Activated gamma-delta T cell treated with Interleukin-2 at 50 U/mL for 16 hours (primary cell): Measurements from ENCODE around the gene MGAT4B.

Source experiments
- DNase-seq: peaks from one replicate; pipeline ENCODE4 v3.0.0-alpha.2; 2020

The MGAT4B gene

GRCh38 chr5:179825655-179826182 is 19.1 kb upstream of the MGAT4B start:
- DNase-seq: no peak

DNA sequence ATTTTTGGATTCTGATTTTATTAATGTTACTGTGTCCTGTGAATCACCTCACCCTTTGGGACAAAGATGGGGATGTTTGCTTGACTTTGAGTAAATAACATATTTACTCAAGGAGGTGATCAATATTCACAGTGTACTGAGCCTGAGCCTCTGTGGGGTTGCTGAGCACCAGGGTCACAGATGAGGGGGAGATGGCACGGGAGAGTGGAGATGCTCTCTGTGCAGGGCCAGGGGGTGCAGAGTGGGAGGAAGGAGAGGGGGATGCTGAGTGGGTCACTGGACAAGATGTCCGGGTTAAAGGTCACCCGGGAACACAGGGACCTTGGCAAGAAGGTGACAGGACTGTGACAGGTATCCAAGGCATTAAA is 18.1 kb upstream of the MGAT4B start:
- DNase-seq: no peak

DNA sequence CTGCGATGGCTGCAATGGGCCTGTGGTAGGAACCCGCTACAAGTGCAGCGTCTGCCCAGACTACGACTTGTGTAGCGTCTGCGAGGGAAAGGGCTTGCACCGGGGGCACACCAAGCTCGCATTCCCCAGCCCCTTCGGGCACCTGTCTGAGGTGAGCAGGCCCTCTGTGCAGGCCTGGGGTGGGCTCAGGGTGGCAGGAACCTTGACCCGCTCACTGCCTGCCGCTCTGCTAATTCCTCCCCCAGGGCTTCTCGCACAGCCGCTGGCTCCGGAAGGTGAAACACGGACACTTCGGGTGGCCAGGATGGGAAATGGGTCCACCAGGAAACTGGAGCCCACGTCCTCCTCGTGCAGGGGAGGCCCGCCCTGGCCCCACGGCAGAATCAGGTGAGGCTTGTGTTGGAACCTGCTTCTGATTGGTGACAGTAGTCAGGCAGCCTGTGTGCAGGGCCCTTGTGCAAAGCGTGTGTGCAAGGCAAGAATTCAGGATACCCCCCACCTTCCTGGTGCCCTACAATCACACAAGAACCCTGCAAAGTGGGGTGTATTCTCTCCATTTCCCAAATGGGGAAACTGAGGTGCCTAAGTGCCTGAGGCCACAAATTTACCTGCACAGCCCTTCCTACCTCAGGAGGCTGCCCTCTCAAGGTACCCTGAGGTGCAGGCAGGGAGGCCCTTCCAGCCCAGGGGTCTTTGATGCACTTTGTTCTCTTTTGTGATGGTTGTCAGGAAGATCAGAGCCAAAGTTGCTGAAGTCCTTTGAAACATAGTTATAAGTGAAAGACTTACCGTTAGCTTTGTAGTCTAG is 17.5 kb upstream of the MGAT4B start:
- no peak for DNase-seq

GRCh38 chr5:179822444-179822990 is 15.9 kb upstream of the MGAT4B start:
- DNase-seq: no peak

DNA sequence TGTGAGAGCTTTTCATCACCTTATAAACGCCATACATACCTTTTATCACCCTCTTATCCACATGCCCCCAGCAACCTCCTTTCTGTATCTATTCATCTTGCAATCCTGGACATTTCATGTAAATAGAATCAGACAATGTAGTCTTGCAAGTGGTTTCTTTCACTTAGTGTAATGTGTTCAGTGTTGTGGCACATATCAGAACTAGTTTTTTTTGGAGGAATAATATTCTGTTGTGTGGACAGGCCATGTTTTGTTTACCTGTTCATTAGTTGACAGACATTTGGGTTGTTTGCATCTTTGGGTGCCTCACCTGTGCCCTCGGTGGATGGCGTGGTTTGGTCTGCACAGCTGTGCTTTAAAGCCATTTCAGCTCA is 15.4 kb upstream of the MGAT4B start:
- DNase-seq: no peak

GRCh38 chr5:179821298-179822058 is 14.8 kb upstream of the MGAT4B start:
- DNase-seq: peak; percentile 88

DNA sequence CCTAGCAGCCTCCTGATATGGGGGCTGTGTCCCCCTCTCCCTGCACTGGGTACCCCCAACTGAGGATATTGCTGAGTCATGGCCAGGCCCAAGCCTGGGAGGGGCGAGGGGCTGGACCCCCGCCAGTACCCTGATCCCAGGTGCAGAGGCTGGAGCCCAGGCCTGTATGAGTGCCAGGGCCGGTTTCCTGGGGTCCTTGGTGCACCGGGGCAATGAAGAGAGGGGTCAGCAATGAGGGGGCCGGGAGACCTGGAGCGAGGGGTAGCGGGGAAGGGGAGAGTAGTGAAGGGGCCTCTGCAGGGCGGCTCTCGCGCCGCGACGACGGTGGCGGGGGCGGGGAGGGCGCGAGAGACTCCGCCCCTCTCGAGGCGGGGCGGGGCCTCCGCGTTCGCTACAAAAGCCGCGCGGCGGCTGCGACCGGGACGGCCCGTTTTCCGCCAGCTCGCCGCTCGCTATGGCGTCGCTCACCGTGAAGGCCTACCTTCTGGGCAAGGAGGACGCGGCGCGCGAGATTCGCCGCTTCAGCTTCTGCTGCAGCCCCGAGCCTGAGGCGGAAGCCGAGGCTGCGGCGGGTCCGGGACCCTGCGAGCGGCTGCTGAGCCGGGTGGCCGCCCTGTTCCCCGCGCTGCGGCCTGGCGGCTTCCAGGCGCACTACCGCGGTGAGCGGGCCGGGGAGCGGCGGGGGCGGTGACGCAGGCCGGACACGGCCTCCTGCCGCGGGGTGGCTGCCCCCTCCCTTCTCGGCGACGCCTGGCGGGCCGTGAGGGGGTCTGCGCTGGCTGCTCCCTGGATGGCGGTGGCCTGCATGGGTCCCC is 14.0 kb upstream of the MGAT4B start, which contains the start of gene SQSTM1:
Gene SQSTM1 (plus strand): TSS at position 423 of the 815 bp plus-strand sequence. CDS start 32 bp downstream, at position 455.
- peak; percentile 77 for DNase-seq

DNA sequence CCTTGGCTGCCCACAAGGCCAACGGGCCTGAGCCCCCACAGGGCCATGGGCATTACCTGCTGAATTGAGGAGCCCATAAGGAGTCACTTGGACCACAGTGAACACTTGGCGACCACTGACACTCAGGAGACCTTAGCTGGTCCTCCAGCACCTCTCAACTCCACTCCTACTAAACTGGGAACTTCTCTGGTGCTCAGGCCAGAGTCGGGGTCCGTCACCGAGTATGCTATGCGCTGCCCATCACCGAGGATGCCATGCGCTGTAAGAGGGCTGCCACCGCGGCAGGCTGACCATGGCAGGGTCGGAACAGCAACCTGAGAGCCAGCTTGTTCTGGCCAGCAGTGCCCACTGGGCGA is 13.4 kb upstream of the MGAT4B start:
- no peak for DNase-seq

GRCh38 chr5:179819296-179820126 is 12.8 kb upstream of the MGAT4B start:
- DNase-seq: peak; percentile 34

GRCh38 chr5:179818746-179819295 is 12.2 kb upstream of the MGAT4B start:
- peak; percentile 88 for DNase-seq

GRCh38 chr5:179817890-179818745 is 11.5 kb upstream of the MGAT4B start:
- no peak for DNase-seq

GRCh38 chr5:179817470-179817840 is 10.8 kb upstream of the MGAT4B start:
- no peak for DNase-seq

- no peak for DNase-seq
Measured at GRCh38 chr5:179816796-179817469, 10.3 kb upstream of the MGAT4B start.

DNA sequence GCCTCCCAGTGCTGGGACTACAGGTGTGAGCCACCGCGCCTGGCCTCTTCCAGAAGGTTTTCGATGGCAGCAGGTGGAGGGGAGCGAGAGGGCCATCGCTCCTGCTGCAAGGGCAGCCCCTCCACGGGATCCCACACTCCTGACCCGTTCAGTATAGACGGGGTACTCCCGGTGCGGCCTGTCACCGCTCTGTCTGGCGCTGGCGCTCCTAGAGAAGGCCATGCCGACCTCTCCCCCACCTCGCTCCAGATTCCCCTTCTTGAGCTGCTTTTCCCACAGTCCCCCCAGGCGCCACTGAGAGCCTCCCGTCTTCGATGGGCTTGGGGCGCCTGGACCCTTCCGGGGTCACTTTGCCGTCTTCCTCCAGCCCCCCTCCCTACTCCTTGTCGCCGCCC is 9.7 kb upstream of the MGAT4B start:
- DNase-seq: no peak

GRCh38 chr5:179815491-179816249 is 9.0 kb upstream of the MGAT4B start:
- no peak for DNase-seq

- no peak for DNase-seq
Measured at GRCh38 chr5:179814090-179814489, 7.4 kb upstream of the MGAT4B start.

GRCh38 chr5:179812997-179813607 is 6.4 kb upstream of the MGAT4B start:
- DNase-seq: no peak

DNA sequence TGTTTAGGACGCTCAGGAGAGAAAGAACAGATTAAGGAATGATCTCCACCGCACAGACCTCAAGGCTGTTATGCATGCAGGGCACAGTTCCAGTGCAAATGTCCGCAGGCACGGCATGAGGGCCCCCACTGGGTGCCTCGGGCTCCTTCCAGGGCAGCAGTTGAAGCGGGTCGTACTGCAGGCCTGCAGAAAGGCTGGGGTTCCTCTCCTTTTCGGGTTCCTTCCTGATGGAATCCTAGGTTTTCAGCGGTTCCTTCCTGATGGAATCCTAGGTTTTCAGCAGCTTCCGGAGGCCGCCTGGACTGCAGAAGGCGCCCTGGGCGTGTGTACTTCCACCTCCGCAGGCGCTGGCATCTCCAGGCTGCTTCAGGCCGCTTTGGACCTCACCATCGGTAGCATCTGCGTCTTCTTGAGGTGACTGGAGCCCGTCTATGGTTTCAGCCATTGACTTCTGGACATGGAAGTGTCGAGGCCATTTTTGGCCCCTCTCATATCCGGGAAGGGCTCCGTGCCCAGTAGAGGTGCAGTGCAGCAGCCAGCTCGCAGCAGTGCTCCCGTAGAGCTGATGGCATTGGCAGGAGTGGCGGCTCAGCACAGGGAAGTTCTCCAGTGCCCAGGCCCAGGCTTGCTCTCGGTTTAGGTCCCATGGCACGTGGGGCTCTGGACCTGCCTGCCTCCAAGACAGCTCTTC is 5.6 kb upstream of the MGAT4B start:
- no peak for DNase-seq
